HL-60/S4 treated with phorbol 12-myristate 13-acetate at 8.2 ng/mL for 4 days and 3 days (cell line): ENCODE data around the gene CHIA.

Experiments
- in situ Hi-C: fragments of 300-500 bp; cut with MboI; formaldehyde crosslinking; loops from 2 replicates; pipeline ENCODE4 v1.15.0; 2022; ENCODE audit warnings: low sequenced_read_pairs

The CHIA gene

DNA sequence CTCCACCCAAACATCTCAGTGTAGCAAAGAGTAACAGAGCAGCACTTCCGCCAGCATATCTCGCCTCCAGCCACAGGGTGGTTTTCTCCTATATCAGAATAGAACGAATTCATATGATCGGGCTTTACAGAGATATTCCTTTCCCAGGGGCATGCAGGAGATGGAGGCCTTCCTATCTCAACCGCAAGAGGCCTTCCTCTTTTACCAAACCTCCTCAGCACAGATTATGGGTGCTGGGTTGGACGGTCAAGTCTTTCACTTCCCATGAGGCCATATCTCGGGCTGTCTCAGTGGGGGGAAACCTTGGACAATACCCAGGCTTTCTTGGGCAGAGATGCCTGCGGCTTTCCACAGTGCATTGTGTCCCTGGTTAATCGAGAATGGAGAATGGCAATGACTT lies 71.1 kb downstream of the CHIA start:
- in situ Hi-C loops, result no loop called here

GRCh38 chr1:111364690-111365089 lies 74.0 kb downstream of the CHIA start:
- in situ Hi-C loops, result no loop called here

- in situ Hi-C loops, result no loop called here
These were observed 75.6 kb downstream of the CHIA start for GRCh38 chr1:111366256-111366655.

DNA sequence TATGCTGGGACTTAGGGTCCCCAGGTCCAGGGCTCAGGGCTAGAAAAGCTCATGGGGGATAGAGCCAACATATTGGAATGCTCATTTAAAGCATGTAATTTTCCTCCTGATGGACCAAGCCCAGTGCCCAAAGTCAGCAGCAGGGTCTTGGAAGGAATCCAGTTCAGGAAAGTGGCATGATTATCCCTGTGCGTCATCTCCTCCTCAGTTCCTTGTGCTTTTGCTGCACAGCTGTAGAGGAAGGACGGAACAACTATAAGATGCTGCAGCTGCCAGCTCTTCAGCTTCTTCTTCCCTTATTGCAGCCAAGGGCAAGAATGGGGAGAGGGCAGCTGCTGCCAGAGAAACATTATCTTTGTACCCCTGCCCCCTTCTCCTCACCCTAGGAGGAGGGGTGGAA lies 78.5 kb downstream of the CHIA start:
- in situ Hi-C loops, result no loop called here

GRCh38 chr1:111369645-111370044 lies 79.0 kb downstream of the CHIA start:
- in situ Hi-C loops, result no loop called here
